Measurements from ENCODE around the gene ADGRA1.

The ADGRA1 gene, protein sequence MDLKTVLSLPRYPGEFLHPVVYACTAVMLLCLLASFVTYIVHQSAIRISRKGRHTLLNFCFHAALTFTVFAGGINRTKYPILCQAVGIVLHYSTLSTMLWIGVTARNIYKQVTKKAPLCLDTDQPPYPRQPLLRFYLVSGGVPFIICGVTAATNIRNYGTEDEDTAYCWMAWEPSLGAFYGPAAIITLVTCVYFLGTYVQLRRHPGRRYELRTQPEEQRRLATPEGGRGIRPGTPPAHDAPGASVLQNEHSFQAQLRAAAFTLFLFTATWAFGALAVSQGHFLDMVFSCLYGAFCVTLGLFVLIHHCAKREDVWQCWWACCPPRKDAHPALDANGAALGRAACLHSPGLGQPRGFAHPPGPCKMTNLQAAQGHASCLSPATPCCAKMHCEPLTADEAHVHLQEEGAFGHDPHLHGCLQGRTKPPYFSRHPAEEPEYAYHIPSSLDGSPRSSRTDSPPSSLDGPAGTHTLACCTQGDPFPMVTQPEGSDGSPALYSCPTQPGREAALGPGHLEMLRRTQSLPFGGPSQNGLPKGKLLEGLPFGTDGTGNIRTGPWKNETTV

DNA sequence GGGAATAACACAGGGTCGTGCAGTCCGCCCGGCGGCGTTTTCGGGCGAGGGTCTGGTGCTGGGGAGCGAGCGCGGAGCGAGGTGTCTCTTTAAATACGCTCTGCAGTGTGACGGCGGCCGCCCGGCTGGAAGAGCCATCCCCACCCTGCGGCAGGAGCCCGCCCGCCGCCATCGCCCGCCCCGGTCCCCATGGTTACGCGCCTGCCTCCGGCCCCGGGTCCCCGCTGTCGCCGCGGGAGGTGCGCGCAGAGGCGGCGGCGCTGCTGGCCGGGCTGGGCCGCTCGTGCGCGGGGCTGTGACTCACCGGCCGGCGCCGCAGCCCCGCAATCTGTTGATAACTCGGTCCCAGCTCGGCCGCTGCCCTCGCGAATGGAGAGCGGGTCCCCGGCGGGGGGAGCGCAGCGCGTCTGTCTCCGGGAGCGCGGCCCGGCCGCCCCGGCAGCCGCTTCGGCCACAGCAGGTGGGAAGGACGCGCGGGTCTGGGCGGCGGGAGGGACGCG lies at the start of gene ADGRA1:
ADGRA1 (plus strand) TSS at position 246 of the 500 bp plus-strand sequence. CDS start 986 bp downstream, outside the sequence.
- DNase-seq (ENCODE audit: low read depth, low spot score): no peak
- no peak within 1 kb of the TSS for H3K27ac ChIP-seq

DNA sequence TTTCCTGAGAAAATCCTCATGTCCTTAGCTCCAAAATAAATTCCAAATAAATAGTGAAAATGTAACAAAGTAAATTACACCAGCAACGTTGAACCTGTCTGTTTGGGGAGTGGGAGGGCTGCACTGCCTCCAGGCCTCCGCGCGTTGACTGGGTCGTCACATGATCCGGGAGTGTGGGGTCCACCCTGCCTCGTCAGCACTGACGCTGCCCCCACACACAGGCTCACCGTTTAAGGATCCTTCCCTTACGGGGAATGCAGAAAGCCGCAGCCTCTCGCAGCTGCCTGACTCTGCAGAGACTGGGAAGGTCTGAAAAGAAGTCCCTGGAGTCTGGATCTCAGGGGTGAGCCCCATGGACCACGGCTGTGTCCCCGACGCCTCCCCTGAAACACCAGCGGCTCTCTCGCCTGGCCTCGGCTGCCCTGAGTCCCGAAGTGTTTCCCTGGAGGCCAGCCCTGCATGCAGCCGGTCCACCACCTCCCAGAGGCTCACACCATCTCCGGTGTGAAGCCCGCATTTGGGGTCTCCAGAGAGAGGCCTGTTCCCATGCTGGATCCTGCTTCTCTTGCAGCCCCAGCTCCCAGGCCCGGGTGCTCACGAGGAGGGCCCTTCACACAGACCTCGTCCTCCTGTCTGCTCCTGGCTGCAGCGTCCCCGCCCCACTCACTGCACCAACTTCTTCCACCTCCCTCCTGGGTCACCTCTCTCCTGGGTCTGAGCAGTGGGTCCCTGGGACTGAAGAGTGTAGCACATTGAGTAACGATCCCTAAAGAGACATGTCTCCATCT lies 49.5 kb upstream of the ADGRA1 start:
- no peak for DNase-seq (ENCODE audit: low read depth, low spot score)
- no peak overlapping the region for H3K27ac ChIP-seq

DNA sequence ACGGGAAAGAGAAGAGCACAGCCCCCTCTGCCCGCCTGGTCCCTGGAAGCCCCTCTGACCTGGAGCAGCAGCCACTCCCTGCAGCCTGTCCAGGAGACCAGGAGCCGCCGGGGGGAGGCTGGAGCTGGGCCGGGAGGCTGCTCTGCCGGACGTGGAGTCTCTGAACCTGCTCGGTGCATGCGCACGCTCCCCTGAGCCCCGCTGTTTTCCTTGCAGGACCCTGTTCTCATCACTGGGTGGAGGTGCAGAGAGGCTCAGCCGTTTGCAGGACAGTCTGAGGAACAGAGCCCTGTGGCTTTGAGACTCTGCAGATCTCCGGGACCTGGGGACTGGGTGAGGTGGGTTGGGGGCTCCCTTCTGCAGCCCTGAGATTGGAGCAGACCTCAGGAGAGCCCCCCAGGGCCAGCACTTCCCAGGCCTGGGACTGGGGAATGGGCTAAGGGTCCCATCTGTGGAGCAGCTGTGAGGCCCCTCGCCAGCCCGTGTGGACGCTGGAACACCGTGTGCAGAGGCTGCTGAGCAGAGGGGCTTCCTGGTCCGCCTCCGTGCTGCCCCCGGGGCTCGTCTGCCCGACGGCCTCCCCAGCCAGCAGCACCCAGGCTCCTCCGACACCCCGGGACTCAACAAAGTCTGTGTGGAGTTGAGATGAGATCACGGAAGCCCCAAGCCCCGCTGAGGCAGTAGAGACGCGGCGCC lies 48.5 kb upstream of the ADGRA1 start:
- H3K27ac ChIP-seq: no peak overlapping the region
- no peak for DNase-seq (ENCODE audit: low read depth, low spot score)

DNA sequence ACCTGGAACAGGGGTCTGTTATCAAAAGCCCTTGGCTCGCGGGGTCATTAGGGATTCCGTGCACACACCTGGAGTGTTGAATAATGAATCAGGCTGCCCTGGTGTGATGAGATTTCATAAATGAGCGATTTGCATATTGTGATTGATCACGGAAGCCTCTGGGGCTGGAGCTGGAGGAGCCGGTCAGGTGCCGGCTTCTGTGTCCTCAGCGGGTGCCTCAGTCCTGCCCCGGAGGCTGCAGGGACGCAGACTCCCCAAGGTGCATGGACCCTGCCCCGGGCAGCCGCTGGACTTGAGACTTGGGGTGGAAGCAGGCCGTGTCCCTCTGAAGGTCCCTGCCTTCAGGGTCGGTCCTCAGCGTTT lies 47.9 kb upstream of the ADGRA1 start:
- H3K27ac ChIP-seq: no peak overlapping the region
- DNase-seq (ENCODE audit: low read depth, low spot score): no peak

DNA sequence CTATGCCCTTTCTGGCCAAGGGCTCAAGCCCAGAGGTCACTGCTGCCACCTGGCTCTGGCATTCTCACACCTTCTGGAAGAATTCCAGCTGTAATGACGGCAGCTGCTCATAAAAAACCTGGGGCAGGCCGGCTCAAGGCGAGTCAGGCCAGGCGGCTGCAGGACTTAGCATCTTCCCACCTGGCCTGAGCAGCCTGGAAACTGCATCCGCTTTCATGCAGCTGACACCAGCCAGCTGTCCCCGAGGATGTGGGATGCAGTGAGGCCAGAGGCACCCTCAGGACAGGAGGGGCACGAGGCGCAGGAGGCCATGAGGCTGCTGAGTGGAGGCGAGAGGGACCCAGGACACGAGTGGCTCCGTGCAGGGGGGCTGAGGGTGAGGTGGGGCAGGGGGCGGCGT lies 47.5 kb upstream of the ADGRA1 start:
- no peak for DNase-seq (ENCODE audit: low read depth, low spot score)
- H3K27ac ChIP-seq: no peak overlapping the region

DNA sequence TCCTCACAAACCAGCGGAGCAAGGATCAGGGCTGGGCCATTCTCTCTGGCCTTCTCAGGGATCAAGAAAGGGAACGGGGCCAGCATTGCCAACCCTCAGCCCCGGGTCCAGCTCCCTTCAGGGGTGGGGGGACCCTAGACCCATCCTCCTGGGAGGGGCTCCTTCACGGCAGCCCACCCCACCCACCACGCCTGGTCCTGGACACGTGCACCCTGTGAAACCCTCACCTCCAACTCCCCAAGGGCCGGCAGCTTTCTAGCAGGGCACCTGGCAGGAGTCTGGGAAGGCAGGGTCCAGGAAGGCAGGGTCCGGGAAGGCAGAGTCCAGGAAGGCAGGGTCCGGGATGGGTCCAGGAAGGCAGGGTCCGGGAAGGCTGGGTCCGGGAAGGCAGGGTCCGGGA lies 46.6 kb upstream of the ADGRA1 start:
- H3K27ac ChIP-seq: no peak overlapping the region
- no peak for DNase-seq (ENCODE audit: low read depth, low spot score)

DNA sequence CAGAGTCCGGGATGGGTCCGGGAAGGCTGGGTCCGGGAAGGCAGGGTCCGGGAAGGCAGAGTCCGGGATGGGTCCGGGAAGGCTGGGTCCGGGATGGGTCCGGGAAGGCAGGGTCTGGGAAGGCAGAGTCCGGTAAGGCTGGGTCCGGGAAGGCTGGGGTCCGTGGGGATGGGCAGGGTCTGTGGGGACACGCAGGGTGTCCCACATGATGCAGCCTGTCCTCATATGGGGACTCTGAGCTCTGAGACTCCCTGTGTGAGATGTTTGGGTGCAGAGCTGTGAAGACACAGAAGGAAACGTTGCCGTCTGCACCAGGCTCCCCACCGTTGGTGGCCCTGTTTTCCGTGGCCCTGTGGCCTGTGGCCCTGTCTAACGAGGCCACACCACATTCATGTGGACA lies 45.7 kb upstream of the ADGRA1 start:
- DNase-seq (ENCODE audit: low read depth, low spot score): no peak
- no peak overlapping the region for H3K27ac ChIP-seq

DNA sequence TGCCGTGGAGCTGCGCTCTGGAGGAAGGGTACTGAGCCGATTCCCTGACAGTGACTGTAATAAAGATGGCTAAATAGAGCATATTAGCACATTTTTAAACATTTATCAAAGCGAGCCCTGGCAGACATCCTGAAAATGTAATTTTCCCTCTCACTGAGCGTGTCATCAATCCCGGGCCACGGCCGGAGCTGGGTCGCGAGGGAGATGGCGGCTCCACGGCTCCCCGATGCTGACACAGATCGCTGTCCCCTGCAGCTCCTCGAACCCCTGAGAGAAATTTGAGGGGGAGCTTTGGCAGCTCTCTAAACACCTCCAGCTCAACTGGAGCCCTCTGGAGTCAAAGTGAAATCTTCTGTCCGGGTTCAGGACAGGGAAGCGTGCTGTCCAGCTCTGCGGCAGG lies 44.9 kb upstream of the ADGRA1 start:
- DNase-seq (ENCODE audit: low read depth, low spot score): no peak
- H3K27ac ChIP-seq: no peak overlapping the region

DNA sequence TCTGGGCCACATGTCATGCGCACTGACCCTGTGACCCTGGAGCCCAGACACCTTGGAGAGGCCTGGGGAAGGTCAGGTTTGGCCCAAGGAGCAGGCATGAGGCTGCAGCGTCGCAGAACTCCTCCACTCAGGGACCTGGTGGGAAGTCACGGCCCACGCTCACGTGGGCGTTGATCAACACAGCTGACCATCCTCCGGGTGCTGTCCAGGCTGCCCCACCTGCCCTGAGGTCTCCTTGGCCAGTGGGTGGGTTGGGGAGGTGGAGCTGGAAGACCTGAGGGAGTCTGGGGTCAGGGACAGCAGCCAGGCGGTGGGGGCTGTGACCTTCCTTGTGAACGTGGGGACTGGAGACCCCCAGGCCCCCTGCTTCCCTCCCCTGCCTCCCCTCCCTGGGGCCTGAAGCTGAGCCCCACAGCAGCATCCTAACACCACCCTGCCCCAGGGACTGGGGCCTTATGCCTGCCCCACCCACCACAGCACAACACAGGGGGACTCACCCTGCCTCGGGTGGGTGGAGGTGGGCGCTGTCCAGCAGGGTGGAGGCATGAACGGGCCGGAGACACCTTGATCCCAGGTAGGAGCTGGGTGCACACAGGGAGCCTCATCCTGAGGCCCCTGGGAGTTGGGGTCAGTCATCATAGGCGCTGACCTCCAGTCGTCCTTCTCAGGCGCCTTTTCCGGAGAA lies 44.0 kb upstream of the ADGRA1 start:
- DNase-seq (ENCODE audit: low read depth, low spot score): no peak
- H3K27ac ChIP-seq: no peak overlapping the region

DNA sequence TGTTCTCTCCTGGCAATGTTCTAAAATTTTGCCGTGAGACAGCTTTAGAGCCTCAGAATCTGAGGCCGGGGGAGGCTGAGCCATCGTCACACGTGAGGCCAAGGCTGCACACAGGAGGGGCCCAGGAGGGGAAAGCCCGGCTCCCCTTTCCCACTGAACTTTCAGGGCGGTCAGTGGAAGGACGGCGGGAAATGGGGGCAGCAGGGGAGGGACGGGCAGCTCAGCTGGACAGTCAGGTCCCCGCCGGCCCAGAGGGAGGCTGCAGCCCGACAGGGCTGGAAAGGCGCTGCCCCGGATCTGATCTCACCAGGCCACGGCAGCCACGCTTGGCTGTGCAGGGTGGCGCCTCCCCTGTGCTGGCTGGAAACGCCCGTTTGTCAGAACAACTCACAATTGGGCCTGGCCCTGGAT lies 43.3 kb upstream of the ADGRA1 start:
- no peak overlapping the region for H3K27ac ChIP-seq
- no peak for DNase-seq (ENCODE audit: low read depth, low spot score)

DNA sequence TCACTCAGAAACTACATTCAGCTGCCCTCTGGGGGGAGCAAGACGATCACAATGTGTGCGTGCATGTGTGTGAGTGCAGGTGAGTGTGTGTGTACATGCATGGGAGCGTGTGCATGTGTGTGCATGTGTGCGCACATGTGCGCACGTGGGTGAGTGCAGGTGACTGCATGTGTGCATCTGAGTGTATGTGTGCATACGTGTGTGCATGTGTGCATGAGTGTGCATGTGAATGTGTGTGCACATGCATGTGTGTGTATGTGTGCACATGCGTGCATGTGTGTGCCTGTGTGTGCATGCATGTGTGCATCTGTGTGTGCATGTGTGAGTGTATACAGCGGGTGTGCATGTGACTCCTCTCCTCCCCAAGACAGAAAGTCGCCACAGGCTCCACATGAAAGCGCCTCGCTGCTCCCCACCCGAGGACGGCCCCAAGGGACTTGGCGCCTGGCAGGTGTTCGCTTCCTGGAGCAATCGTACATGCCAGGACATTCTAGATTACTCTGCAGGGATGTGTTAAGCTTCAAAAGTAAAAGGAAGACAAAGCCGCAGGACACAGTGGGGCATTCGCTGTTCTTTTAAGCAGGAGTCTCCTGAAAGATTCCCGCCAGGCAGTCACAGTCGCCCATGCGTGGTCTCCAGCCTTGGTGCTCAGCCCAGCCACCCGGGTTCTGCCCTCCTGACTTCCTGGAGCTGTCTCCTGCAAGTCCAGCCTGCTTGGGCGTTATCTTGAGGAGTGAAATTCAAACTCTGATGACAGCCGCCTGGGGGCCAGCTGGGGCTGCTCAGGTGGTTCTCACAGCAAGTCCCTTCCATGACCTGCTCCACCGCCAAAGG lies 42.0 kb upstream of the ADGRA1 start:
- H3K27ac ChIP-seq: no peak overlapping the region
- no peak for DNase-seq (ENCODE audit: low read depth, low spot score)

DNA sequence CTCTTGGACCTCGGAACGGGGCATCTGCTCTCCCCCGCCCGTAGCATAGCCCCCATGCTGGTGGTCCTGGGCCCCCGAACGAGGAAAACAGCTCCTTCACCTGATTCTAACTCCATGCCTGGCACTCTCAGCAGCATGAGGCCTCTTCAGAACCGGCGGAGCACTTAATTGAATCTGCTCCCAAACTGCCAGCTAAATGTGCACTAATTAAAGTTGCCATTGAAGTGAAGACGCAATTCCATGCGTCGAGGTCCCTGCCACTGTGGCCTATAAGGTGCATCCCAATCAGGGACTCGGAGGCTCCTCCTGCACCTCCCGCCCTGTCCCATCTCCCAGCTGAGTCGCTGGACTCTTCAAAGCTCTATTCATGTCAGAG lies 41.3 kb upstream of the ADGRA1 start:
- H3K27ac ChIP-seq: no peak overlapping the region
- DNase-seq (ENCODE audit: low read depth, low spot score): no peak

DNA sequence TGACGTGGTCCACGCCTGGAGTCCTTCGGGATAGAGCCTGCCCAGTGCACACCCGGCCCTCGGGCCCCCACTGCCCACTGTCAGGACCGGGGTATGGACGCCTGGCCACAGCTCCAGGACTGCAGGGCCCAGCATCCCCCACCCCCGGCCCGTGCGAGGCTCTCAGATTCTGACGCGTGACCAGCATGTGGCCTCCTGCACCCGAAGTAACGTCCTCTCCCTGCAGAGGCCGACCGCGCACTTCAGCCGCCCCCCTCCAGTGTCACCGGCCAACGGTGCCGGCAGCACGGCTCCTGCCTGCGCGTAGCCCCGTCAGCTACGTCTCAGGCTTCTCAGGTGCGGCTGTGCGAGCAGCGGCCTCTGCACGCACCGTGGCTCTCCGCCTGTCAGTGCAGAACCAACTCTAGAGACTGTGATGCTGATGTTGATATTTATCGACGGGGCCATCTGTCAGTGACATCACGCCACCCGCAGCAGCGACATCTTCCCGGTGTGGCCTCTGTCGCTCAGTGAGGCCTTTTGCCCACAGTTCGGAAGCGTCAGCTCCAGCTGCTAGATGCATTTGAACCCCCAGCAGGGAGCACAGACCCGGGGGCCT lies 40.1 kb upstream of the ADGRA1 start:
- no peak for DNase-seq (ENCODE audit: low read depth, low spot score)
- H3K27ac ChIP-seq: no peak overlapping the region

DNA sequence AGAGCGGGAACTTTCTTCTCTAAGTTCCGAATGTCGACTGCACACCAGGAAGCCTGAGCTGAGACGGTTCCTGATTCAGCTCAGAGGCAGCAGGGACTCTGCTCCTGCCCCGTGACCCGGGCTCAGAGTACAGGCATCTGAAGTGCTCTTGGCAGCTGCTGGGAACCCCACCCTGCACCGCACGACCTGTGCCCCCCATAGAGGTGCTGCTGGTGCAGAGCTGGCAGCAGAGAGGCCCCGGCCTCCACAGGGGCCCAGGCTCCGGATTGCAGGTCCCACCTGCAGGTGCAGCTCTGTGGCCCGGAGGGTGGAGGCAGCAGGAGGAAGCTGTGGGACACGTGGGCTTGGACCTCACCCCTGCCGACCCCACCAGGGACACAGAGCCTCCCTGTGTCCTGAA lies 39.5 kb upstream of the ADGRA1 start:
- DNase-seq (ENCODE audit: low read depth, low spot score): no peak
- no peak overlapping the region for H3K27ac ChIP-seq

DNA sequence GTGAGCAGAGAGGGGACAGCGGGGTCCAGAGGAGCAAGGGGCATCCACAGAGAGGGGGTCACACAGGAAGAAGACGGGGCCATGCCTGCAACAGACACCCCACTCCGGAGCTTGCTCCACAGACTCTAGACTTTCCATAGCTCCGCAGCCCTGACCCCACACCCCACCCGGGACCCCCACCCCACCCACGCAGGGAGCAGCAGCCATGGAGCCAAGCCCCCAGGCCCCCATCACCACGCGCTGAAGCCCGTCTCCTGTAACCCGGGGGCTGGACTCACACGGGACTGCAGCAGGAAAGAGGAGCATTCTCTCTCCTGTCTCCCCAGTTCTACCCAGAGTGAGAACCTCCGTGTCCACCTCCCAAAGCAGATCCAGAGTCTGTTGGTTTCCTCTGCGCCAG lies 38.8 kb upstream of the ADGRA1 start:
- no peak overlapping the region for H3K27ac ChIP-seq
- DNase-seq (ENCODE audit: low read depth, low spot score): no peak

DNA sequence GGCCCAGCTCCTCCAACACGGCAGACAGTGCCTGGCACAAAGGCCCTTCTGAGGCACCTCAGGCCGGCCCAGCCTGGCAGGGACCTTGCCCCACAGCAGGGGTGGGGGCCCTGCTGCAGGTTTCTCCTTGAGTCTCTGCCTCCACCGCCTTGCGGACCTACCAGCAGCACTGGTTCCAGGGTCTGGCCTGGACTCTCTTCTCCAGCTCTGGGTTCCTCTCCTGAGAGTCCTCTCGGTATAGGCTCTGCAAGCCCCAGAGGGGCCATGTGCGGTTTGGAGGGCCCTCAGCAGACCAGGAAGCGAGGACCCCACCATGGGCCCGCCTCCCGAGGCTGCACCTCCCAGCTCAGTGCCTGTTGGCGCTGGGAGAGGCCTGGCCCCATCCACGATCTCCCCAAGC lies 38.1 kb upstream of the ADGRA1 start:
- DNase-seq (ENCODE audit: low read depth, low spot score): no peak
- H3K27ac ChIP-seq: no peak overlapping the region

DNA sequence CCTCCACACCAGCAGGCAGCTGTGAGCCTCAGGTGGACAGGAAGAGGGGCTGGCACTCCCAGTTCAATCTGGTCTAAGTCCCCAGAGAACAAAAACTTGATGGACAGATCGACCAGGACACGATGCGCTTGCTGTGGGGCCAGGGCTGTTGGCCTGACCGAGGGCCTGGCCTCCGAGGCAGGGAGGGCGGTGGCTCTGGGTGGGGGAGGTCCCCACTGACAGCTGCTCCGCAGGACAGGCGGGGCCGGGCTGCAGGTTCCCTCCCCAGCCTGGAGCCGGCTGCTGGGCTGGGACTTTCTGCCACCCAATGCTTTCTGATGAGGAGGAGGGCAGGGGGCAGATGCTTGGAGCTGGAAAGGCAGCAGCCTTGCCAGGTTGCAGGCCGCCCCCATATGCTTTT lies 37.4 kb upstream of the ADGRA1 start:
- no peak overlapping the region for H3K27ac ChIP-seq
- DNase-seq (ENCODE audit: low read depth, low spot score): no peak

DNA sequence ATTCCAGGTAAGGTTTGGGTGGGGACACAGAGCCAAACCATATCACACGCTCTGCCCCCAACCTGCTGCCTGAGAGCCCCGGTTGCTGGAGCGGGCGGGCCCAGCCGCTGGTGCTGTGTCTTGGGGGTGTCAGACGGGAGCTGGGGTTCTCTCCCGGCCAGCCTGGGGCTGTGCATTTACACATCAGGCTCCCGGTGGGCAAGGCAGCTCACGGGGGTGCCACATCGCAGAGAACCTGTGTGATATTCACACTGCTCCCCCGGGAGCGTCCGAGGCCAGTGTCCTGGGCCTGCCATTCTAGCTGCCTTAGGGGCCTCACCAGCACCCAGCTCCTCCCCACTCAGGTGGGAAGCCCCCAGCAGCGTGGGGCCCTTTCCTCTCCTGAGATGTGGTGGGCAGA lies 35.6 kb upstream of the ADGRA1 start:
- DNase-seq (ENCODE audit: low read depth, low spot score): no peak
- H3K27ac ChIP-seq: no peak overlapping the region

Measured in epithelial cell of prostate (primary cell).